ENCODE measurements around the gene KLHL13. TPM values are rescaled to one million over a fixed set of nuclear protein-coding genes. Genes with fewer than 3 reads are reported as not detected.

The KLHL13 gene
- total RNA-seq, result 36.2 TPM

GRCh38 chrX:118116713-118117550, at the start of gene KLHL13:
TSS of gene KLHL13 (minus strand) at chrX:118116810. CDS start at chrX:118028473, 88,337 bp downstream.

Other genes with a start within 250 kb of the KLHL13 start
- 28.0 TPM for gene WDR44, start 229.3 kb upstream of the KLHL13 start, total RNA-seq

Data from camera-type eye (tissue), 1 donor.